ENCODE measurements around the gene SLC30A9.

The SLC30A9 gene

GRCh38 chr4:42133006-42133405, 142.7 kb downstream of the SLC30A9 start:
- peak overlapping the region; percentile 50; the same call in 1 of the 2 replicates for H3K27ac ChIP-seq
- TF ChIP-seq CTCF (conservative IDR thresholded peaks at IDR 0.05) (no peak), ZFX (IDR thresholded peaks at IDR 0.05) (no peak)

GRCh38 chr4:42136371-42136770, 146.0 kb downstream of the SLC30A9 start:
- no peak for TF ChIP-seq ZFX (IDR thresholded peaks at IDR 0.05)
- no peak for TF ChIP-seq CTCF (conservative IDR thresholded peaks at IDR 0.05)
- H3K27ac ChIP-seq: no peak overlapping the region

Measured in C4-2B (cell line).